GM12878 (cell line): ENCODE results near the gene CYP2A6. TPM values are rescaled to one million over a fixed set of nuclear protein-coding genes. Genes with fewer than 3 reads are reported as not detected.

Experiments used
- ATAC-seq: fragments of 200-7000 bp; cut with Tn5 transposase; 3 replicates; pipeline ENCODE4 v1.9.1; 2020; ENCODE audit warnings: mild to moderate bottlenecking, moderate library complexity
- BruUV-seq: library from RNA; stranded (reverse); fragments of 400-500 nt; replicated peaks from 2 replicates; lab custom pipeline; 2021; lab: Mats Ljungman, UMichigan
- CTCF ChIA-PET: fragments of 300-600 bp; sonication (Branson Sonifier 250); formaldehyde crosslinking; extraction: SDS; loops from one replicate; lab custom pipeline; 2021; ENCODE audit warnings: inconsistent platforms; lab: Yijun Ruan, JAX
- POLR2A ChIA-PET: fragments of 350-600 bp; formaldehyde crosslinking; extraction: SDS; loops from one replicate; lab custom pipeline; 2021; ENCODE audit warnings: inconsistent platforms; lab: Charles Lee
- RAD21 ChIA-PET: fragments of 300-600 bp; sonication (Branson Sonifier 250); formaldehyde crosslinking; loops from one replicate; lab custom pipeline; 2023; ENCODE audit warnings: antibody characterized with exemption; ENCODE audit not compliant: unreplicated experiment; lab: Charles Lee
- SMC1A ChIA-PET: fragments of 300-600 bp; sonication (Branson Sonifier 250); formaldehyde crosslinking; loops from one replicate; lab custom pipeline; 2023; ENCODE audit not compliant: unreplicated experiment, uncharacterized antibody; lab: Charles Lee
- DNase-seq: peaks from one replicate; pipeline ENCODE4 v3.0.0-alpha.2; 2011; ENCODE audit warnings: low read depth, low spot score
- FAIRE-seq: peaks from 3 replicates; lab custom pipeline; 2011; peaks lifted over from hg19 to GRCh38; lab: Jason Lieb, UNC
- H2AFZ ChIP-seq: 2 replicates; pipeline ENCODE4 v1.6.0; 2011; ENCODE audit warnings: low read depth, low read length, control low read depth; ENCODE audit not compliant: control insufficient read depth
- H3K27ac ChIP-seq: 2 replicates; pipeline ENCODE4 v1.5.1; 2011; ENCODE audit warnings: control low read depth; ENCODE audit not compliant: control insufficient read depth, insufficient read depth
- H3K27me3 ChIP-seq, 2 experiments: replicated peaks in 1 of 2; 2 replicates each; pipeline versions ENCODE4 v1.6.0 to v1.6.1; 2011; ENCODE audit warnings: low read length in 1 of 2; ENCODE audit not compliant: control insufficient read depth in 2 of 2, insufficient read depth in 2 of 2
- H3K36me3 ChIP-seq, 2 experiments: 2 replicates each; pipeline ENCODE4 v1.5.1; 2011; ENCODE audit warnings: low read length in 1 of 2; ENCODE audit not compliant: control insufficient read depth in 2 of 2, insufficient read depth in 2 of 2
- H3K4me1 ChIP-seq: 2 replicates; pipeline ENCODE4 v1.6.1; 2011; ENCODE audit warnings: mild to moderate bottlenecking, low read length, moderate library complexity, mixed read lengths; ENCODE audit not compliant: control insufficient read depth, insufficient read depth
- H3K4me2 ChIP-seq: 2 replicates; pipeline ENCODE4 v1.6.0; 2011; ENCODE audit warnings: control low read depth; ENCODE audit not compliant: control insufficient read depth, insufficient read depth
- H3K4me3 ChIP-seq: fragments of 200-600 bp; sonication (generic); 2 replicates; pipeline ENCODE4 v1.5.1; 2016
- H3K79me2 ChIP-seq: 2 replicates; pipeline ENCODE4 v1.6.0; 2011; ENCODE audit warnings: low read length; ENCODE audit not compliant: control insufficient read depth, insufficient read depth
- H3K9ac ChIP-seq: 2 replicates; pipeline ENCODE4 v1.8.0; 2011; ENCODE audit warnings: low read length, control low read depth, mixed read lengths; ENCODE audit not compliant: control insufficient read depth, insufficient read depth
- H3K9me3 ChIP-seq: replicated peaks from 3 replicates; pipeline ENCODE4 v1.5.1; 2011; ENCODE audit warnings: mild to moderate bottlenecking, low read length; ENCODE audit not compliant: control insufficient read depth, insufficient read depth
- H4K20me1 ChIP-seq: 2 replicates; pipeline ENCODE4 v1.6.0; 2011; ENCODE audit not compliant: control insufficient read depth, insufficient read depth
- ASH2L ChIP-seq: fragments of 300-600, 200-600 bp; sonication (generic); IDR thresholded peaks from 2 replicates; pipeline ENCODE4 v1.6.1; 2017; ENCODE audit warnings: low read depth, mild to moderate bottlenecking, borderline replicate concordance
- ATF7 ChIP-seq: fragments of 450-650 bp; IDR thresholded peaks from 2 replicates; pipeline ENCODE4 v1.6.1; 2016; ENCODE audit warnings: low read depth, mild to moderate bottlenecking
- CBX5 ChIP-seq: sonication (generic); IDR thresholded peaks from 2 replicates; pipeline ENCODE4 v1.6.1; 2016; ENCODE audit warnings: low read depth, moderate library complexity, mild to moderate bottlenecking, inconsistent platforms
- CHD1 ChIP-seq: IDR thresholded peaks from 2 replicates; pipeline ENCODE4 v1.6.1; 2012; ENCODE audit warnings: low read depth, low read length, improper control_type of control experiment
- CREM ChIP-seq: IDR thresholded peaks from 2 replicates; pipeline ENCODE4 v1.6.1; 2014; ENCODE audit warnings: antibody characterized with exemption, low read depth
- E2F4 ChIP-seq: IDR thresholded peaks from 2 replicates; pipeline ENCODE4 v1.6.1; 2012; ENCODE audit warnings: low read depth, low read length, improper control_type of control experiment
- GABPA ChIP-seq: IDR thresholded peaks from 2 replicates; pipeline ENCODE4 v1.6.1; 2014; ENCODE audit warnings: antibody characterized with exemption, low read depth, mild to moderate bottlenecking, inconsistent platforms
- HCFC1 ChIP-seq: fragments of 150-350 bp; IDR thresholded peaks from 2 replicates; pipeline ENCODE4 v1.6.1; 2014; ENCODE audit warnings: low read length
- IKZF1 ChIP-seq: fragments of 450-650 bp; conservative IDR thresholded peaks from 2 replicates; pipeline ENCODE4 v1.6.1; 2017; ENCODE audit warnings: antibody characterized with exemption, mild to moderate bottlenecking
- LARP7 ChIP-seq: fragments of 450-650 bp; IDR thresholded peaks from 2 replicates; pipeline ENCODE4 v1.6.1; 2017; ENCODE audit warnings: mild to moderate bottlenecking
- NR2C1 ChIP-seq: fragments of 450-650 bp; IDR thresholded peaks from 2 replicates; pipeline ENCODE4 v1.6.1; 2017; ENCODE audit warnings: antibody characterized with exemption, mild to moderate bottlenecking, moderate library complexity
- POLR2AphosphoS2 ChIP-seq: IDR thresholded peaks from 2 replicates; pipeline ENCODE4 v1.6.1; 2011; ENCODE audit warnings: low read depth, mild to moderate bottlenecking, low read length, improper control_type of control experiment, moderate library complexity
- POU2F2 ChIP-seq: IDR thresholded peaks from 3 replicates; pipeline ENCODE4 v1.6.1; 2011; ENCODE audit warnings: low read depth, mild to moderate bottlenecking, low read length, borderline replicate concordance
- RB1 ChIP-seq: fragments of 450-650 bp; formaldehyde crosslinking; IDR thresholded peaks from 2 replicates; pipeline ENCODE4 v1.6.1; 2017; ENCODE audit warnings: mild to moderate bottlenecking, borderline replicate concordance
- RBBP5 ChIP-seq: fragments of 200-600 bp; sonication (generic); conservative IDR thresholded peaks from 2 replicates; pipeline ENCODE4 v1.6.1; 2016
- SMARCA5 ChIP-seq: fragments of 450-650 bp; IDR thresholded peaks from 2 replicates; pipeline ENCODE4 v1.6.1; 2017; ENCODE audit warnings: mild to moderate bottlenecking
- SP1 ChIP-seq: IDR thresholded peaks from one replicate; pipeline ENCODE4 v1.6.1; 2011; ENCODE audit warnings: low read depth, low read length
- SUPT20H ChIP-seq: IDR thresholded peaks from 2 replicates; pipeline ENCODE4 v1.6.1; 2011; ENCODE audit warnings: low read depth, mild to moderate bottlenecking, low read length, moderate library complexity, borderline replicate concordance; ENCODE audit not compliant: control insufficient read depth
- TBL1XR1 ChIP-seq: IDR thresholded peaks from 2 replicates; pipeline ENCODE4 v1.6.1; 2012; ENCODE audit warnings: low read depth, low read length, improper control_type of control experiment
- TCF3 ChIP-seq: IDR thresholded peaks from 2 replicates; pipeline ENCODE4 v1.6.1; 2012; ENCODE audit warnings: low read depth, mild to moderate bottlenecking, low read length, borderline replicate concordance; ENCODE audit not compliant: insufficient read depth
- ZBED1 ChIP-seq: IDR thresholded peaks from 2 replicates; pipeline ENCODE4 v1.6.1; 2016; ENCODE audit warnings: borderline replicate concordance
- ZZZ3 ChIP-seq: IDR thresholded peaks from 2 replicates; pipeline ENCODE4 v1.6.1; 2011; ENCODE audit warnings: low read depth; ENCODE audit not compliant: control insufficient read depth, insufficient read length
- WGBS: methylation state at CpG from one replicate; pipeline ENCODE4 v1.1.6; 2016; ENCODE audit warnings: low lambda C conversion rate; ENCODE audit not compliant: insufficient replicate concordance, insufficient coverage; ENCODE audit errors: missing lambda C conversion rate; 5-methylcytosine and 5-hydroxymethylcytosine counted together
- in situ Hi-C: fragments of 300-500 bp; cut with MboI; formaldehyde crosslinking; loops from 9 replicates; pipeline ENCODE4 v1.14.3; 2018; ENCODE audit warnings: mixed read lengths
- intact Hi-C: fragments of 100-400 bp; cut with micrococcal nuclease; formaldehyde crosslinking; loops from one replicate; pipeline ENCODE4 v1.14.2; 2022; ENCODE audit not compliant: unreplicated experiment
- polyA plus RNA-seq, 11 experiments: library from polyadenylated mRNA; depleted of rRNA in 4 of 11; unstranded in 6 of 11; stranded (reverse) in 5 of 11; fragments of >200 nt; fragmentation: Nextera tagmentation in 4 of 11; fragmentation: Illumina TruSeq in 1 of 11; extraction: Ambion mirVana in 4 of 11; extraction: Trizol in 1 of 11; gene quantifications; 1 replicate in 1 of 11; 2 replicates in 10 of 11; pipeline versions ENCODE4 v1.2.1 to v1.2.3, GENCODE V29; 2011 to 2016; ENCODE audit warnings: inconsistent platforms in 2 of 11, missing spikeins in 2 of 11, low read depth in 1 of 11
- total RNA-seq, 4 experiments: library from RNA; depleted of rRNA in 3 of 4; stranded (reverse); fragments of >200 nt in 3 of 4; fragmentation: Illumina TruSeq in 1 of 4; extraction: Trizol in 1 of 4; gene quantifications; 2 replicates each; pipeline versions ENCODE4 v1.2.1 to v1.2.3, GENCODE V29; 2013 to 2021

Gene CYP2A6
- total and polyA plus RNA-seq, 10 of the 15 experiments (the other 5 are each of a cell fraction or from before 2014, with no cell fraction given): 0.97 TPM; not detected in 9

GRCh38 chr19:40798683-40799557 lies 51.3 kb downstream of the CYP2A6 start, which contains the start of gene EGLN2 (continued):
- TF ChIP-seq ZBED1 (peak; percentile 8; the same call in 1 of the 2 replicates), E2F4 (0 out of 2 replicates have a peak, but pooled peaks have one; percentile 24), NR2C1 (0 out of 2 replicates have a peak, but pooled peaks have one; percentile 22), RB1 (no peak), SMARCA5 (no peak), ATF7 (peak; percentile 31; the same call in 1 of the 2 replicates), ASH2L (no peak)
- TF ChIP-seq, all 136 proteins: peak for 32

- H3K4me2 ChIP-seq: peak overlapping the region; percentile 46
- no peaks in the 10 kb centered on the region for H3K27me3 ChIP-seq
- H3K36me3 ChIP-seq: peaks cover 4 to 11% of the 10 kb centered on the region in 2 experiments; a peak in 3 of 4 replicates
- H3K27ac ChIP-seq: peak overlapping the region; percentile 68
- peaks cover 39% of the 10 kb centered on the region for H3K79me2 ChIP-seq
- ATAC-seq: peak; percentile 77
- FAIRE-seq: peak; percentile 86
- peaks cover 10% of the 10 kb centered on the region for H4K20me1 ChIP-seq
- CTCF ChIA-PET: interaction anchor here (0.9 to 3.2 kb wide), 8 partner anchors 9 to 135 kb away, joined by 3 to 50 read pairs (median 6); partner anchors contain the start of genes ACTMAP, RAB4B and SNRPA
- peak overlapping the region; percentile 66 for H3K4me3 ChIP-seq
- H2AFZ ChIP-seq: peak overlapping the region; percentile 38
- 8% methylated on average over 28 of the region's 28 CpGs for WGBS
- peak overlapping the region; percentile 56 for H3K9ac ChIP-seq
- POLR2A ChIA-PET: interaction anchor here (0.6 to 4.3 kb wide), 10 partner anchors 10 to 377 kb away, joined by 3 to 83 read pairs (median 5); partner anchors contain the start of genes ACTMAP, COQ8B, ITPKC and RAB4B
- peaks cover 35% of the 10 kb centered on the region for H3K4me1 ChIP-seq
- SMC1A ChIA-PET: interaction anchor here (0.6 to 5.3 kb wide), 13 partner anchors 9 to 529 kb away, joined by 3 to 39 read pairs (median 5); partner anchors contain the start of genes ACTMAP, MIA, RAB4B and SNRPA
- H3K9me3 ChIP-seq: no peaks in the 10 kb centered on the region
- TSS peak; percentile 99 for BruUV-seq
- intact Hi-C loops: loop anchor here (1.0 to 2.0 kb wide), 4 partner anchors 21 to 465 kb away; partner anchors contain the start of genes ACTMAP, COQ8B and ITPKC
- RAD21 ChIA-PET: interaction anchor here (0.7 to 4.6 kb wide), 11 partner anchors 9 to 135 kb away, joined by 3 to 56 read pairs (median 4); partner anchors contain the start of genes ACTMAP, COQ8B, ITPKC and RAB4B
- in situ Hi-C loops: no loop called here
- DNase-seq: no peak
- TF ChIP-seq IKZF1 (peak; percentile 51), ZZZ3 (no peak), CHD1 (no peak), TCF3 (no peak), POU2F2 (peak; percentile 89; the same call in 2 of the 3 replicates), HCFC1 (no peak), RBBP5 (no peak), SP1 (no peak), LARP7 (0 out of 2 replicates have a peak, but pooled peaks have one; percentile 50), TBL1XR1 (no peak), GABPA (no peak), POLR2AphosphoS2 (no peak; the same call in none of the 2 replicates), SUPT20H (no peak), CBX5 (no peak), ASH2L (no peak), CREM (peak; percentile 22; the same call in 1 of the 2 replicates)
Observed at GRCh38 chr19:40797963-40798682, 52.1 kb downstream of the CYP2A6 start.
